B cell (primary cell): ENCODE data around the gene C1orf105.

Experiments used
- EZH2 ChIP-seq: IDR thresholded peaks from 2 replicates; pipeline ENCODE4 v1.6.1; 2012; ENCODE audit warnings: borderline replicate concordance, low read depth, mild to moderate bottlenecking, moderate library complexity, low read length; ENCODE audit not compliant: insufficient read depth, poor library complexity, severe bottlenecking
- TF ChIP-seq, protein P1 (sequence below): fragments of 200-600 bp; IDR thresholded peaks from one replicate; pipeline ENCODE4 v1.8.0; 2022; ENCODE audit warnings: antibody characterized with exemption, mild to moderate bottlenecking

DNA sequence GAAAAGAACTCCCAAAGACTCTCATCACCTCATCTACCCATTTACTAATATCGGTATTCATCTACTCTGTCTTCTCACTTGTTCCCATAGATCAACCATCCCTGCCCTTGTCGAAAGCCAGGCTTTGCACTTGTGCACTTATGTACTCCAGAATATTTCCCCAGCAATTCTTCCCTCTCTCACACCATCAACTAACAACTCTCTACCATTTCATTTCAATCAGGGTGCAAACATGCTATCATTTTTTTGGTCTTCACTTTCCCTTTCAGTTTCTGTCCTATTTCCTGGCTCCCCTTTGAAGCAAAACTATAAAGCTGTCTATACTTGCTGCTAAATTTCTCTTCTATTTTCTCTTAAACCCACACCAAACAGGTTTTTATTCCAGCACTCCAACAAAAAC, 6.7 kb downstream of the C1orf105 start:
- no peak for TF ChIP-seq EZH2
- TF ChIP-seq, protein P1, sequence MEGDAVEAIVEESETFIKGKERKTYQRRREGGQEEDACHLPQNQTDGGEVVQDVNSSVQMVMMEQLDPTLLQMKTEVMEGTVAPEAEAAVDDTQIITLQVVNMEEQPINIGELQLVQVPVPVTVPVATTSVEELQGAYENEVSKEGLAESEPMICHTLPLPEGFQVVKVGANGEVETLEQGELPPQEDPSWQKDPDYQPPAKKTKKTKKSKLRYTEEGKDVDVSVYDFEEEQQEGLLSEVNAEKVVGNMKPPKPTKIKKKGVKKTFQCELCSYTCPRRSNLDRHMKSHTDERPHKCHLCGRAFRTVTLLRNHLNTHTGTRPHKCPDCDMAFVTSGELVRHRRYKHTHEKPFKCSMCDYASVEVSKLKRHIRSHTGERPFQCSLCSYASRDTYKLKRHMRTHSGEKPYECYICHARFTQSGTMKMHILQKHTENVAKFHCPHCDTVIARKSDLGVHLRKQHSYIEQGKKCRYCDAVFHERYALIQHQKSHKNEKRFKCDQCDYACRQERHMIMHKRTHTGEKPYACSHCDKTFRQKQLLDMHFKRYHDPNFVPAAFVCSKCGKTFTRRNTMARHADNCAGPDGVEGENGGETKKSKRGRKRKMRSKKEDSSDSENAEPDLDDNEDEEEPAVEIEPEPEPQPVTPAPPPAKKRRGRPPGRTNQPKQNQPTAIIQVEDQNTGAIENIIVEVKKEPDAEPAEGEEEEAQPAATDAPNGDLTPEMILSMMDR: no peak
